Measurements from ENCODE around the gene TMPRSS3.

Gene TMPRSS3

DNA sequence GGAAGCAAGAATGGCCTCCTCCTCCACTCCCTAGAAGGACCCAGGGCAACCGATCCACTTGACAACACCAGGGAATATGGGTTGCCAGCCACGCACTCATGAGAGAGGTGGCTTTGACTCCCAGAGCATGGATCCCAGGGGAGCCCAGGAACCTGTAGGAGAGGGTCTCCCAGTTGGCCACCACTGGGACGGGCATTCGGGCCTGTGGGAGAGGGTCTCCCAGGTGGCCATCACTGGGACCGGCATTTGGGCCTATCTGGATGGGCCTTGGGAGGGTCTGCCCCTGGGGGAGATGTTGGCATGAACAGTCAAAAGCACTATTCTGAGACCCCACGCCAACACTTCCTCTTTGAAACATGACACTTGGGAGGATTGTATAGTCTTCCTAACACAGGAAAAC, 30.1 kb downstream of the TMPRSS3 start:
- TF ChIP-seq, protein P1, sequence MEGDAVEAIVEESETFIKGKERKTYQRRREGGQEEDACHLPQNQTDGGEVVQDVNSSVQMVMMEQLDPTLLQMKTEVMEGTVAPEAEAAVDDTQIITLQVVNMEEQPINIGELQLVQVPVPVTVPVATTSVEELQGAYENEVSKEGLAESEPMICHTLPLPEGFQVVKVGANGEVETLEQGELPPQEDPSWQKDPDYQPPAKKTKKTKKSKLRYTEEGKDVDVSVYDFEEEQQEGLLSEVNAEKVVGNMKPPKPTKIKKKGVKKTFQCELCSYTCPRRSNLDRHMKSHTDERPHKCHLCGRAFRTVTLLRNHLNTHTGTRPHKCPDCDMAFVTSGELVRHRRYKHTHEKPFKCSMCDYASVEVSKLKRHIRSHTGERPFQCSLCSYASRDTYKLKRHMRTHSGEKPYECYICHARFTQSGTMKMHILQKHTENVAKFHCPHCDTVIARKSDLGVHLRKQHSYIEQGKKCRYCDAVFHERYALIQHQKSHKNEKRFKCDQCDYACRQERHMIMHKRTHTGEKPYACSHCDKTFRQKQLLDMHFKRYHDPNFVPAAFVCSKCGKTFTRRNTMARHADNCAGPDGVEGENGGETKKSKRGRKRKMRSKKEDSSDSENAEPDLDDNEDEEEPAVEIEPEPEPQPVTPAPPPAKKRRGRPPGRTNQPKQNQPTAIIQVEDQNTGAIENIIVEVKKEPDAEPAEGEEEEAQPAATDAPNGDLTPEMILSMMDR (IDR thresholded peaks at IDR 0.05; ENCODE audit: insufficient read depth, low read length, poor library complexity, severe bottlenecking): no peak
- no peak for TF ChIP-seq EZH2phosphoT487 (conservative IDR thresholded peaks at IDR 0.05; ENCODE audit: low read length)
- Histone ChIP-seq H3K79me2 (ENCODE audit: insufficient read depth, low read length) (no peaks in the 10 kb centered on the region), H3K9ac (ENCODE audit: low read length) (no peak overlapping the region), H3K9me3 (ENCODE audit: insufficient read depth, low read length) (no peaks in the 10 kb centered on the region), H3K27me3 (ENCODE audit: low read length) (no peaks in the 10 kb centered on the region), H3K27ac (ENCODE audit: low read depth, low read length) (no peak overlapping the region), H4K20me1 (ENCODE audit: low read depth, low read length) (no peaks in the 10 kb centered on the region), H2AFZ (ENCODE audit: low read depth, low read length, severe bottlenecking) (no peak overlapping the region), H3K36me3 (ENCODE audit: low read length) (no peaks in the 10 kb centered on the region), H3K4me2 (ENCODE audit: low read depth, low read length, poor library complexity, severe bottlenecking) (no peak overlapping the region), H3K9me2 (replicated peaks; ENCODE audit: insufficient read depth, low read length) (no peaks in the 10 kb centered on the region), H3K4me3 (ENCODE audit: insufficient read depth, low read length, poor library complexity, severe bottlenecking) (no peak overlapping the region), H3F3A (ENCODE audit: insufficient read depth) (no peaks in the 10 kb centered on the region)

DNA sequence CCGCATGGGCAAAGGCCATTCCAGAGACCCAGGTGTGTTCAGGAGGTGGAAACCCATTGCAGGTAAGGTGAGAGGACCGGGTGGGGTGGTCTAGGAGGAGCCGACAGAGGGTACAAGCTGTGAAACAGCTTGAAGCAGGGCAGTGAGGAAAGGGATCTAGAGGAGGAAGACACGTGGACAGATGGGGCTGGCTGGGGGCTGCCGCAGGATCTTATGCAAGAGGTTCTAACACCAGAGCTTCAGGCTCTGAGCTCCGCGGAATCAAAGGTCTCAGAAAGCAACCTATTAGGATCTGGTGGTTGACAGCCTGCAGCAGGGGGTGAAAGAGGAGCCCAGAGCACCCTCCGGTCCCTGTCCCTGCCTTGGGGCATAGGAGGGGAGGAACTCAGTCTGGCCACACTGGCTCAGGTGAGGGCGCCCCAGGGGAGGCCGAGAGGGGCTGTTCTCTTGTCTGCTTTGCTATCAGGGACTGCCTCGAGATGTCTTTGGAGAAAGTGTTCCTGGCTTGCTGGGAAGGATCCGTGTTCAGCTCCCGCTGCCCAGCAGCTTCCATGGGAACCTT, 31.5 kb downstream of the TMPRSS3 start:
- no peak for TF ChIP-seq EZH2phosphoT487 (conservative IDR thresholded peaks at IDR 0.05; ENCODE audit: low read length)
- TF ChIP-seq, protein P1 (IDR thresholded peaks at IDR 0.05; ENCODE audit: insufficient read depth, low read length, poor library complexity, severe bottlenecking): no peak
- Histone ChIP-seq H3K27me3 (ENCODE audit: low read length) (no peaks in the 10 kb centered on the region), H3K4me3 (ENCODE audit: insufficient read depth, low read length, poor library complexity, severe bottlenecking) (no peak overlapping the region), H3K36me3 (ENCODE audit: low read length) (no peaks in the 10 kb centered on the region), H3K9me3 (ENCODE audit: insufficient read depth, low read length) (no peaks in the 10 kb centered on the region), H3F3A (ENCODE audit: insufficient read depth) (no peaks in the 10 kb centered on the region), H3K27ac (ENCODE audit: low read depth, low read length) (no peak overlapping the region), H3K9me2 (replicated peaks; ENCODE audit: insufficient read depth, low read length) (no peaks in the 10 kb centered on the region), H3K79me2 (ENCODE audit: insufficient read depth, low read length) (no peaks in the 10 kb centered on the region), H3K9ac (ENCODE audit: low read length) (no peak overlapping the region), H3K4me2 (ENCODE audit: low read depth, low read length, poor library complexity, severe bottlenecking) (no peak overlapping the region), H4K20me1 (ENCODE audit: low read depth, low read length) (no peaks in the 10 kb centered on the region), H2AFZ (ENCODE audit: low read depth, low read length, severe bottlenecking) (no peak overlapping the region)

DNA sequence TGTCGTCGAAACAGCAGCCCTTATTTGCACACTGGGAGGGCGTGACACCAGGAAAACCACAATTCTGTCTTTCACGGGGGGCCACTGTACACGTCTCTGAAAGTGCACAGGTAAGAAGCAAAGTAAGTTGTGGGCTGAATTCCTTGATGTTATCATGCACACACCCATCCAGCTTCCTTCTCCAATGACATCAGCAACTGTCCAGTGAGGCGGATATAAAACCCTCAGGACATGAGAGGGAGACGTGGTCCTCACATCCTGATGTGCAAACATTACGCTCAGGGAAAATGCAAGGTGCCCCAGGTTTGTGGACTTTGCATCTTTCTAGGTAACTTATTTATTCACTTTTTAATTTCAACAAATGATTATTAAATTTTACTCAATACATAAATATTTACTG, 32.5 kb downstream of the TMPRSS3 start:
- H3K9me3 ChIP-seq (ENCODE audit: insufficient read depth, low read length): no peaks in the 10 kb centered on the region
- no peak overlapping the region for H3K9ac ChIP-seq (ENCODE audit: low read length)
- H3K27ac ChIP-seq (ENCODE audit: low read depth, low read length): no peak overlapping the region
- no peak overlapping the region for H3K4me2 ChIP-seq (ENCODE audit: low read depth, low read length, poor library complexity, severe bottlenecking)
- no peak overlapping the region for H2AFZ ChIP-seq (ENCODE audit: low read depth, low read length, severe bottlenecking)
- H3K9me2 ChIP-seq (replicated peaks; ENCODE audit: insufficient read depth, low read length): no peaks in the 10 kb centered on the region
- H3K79me2 ChIP-seq (ENCODE audit: insufficient read depth, low read length): no peaks in the 10 kb centered on the region
- H3F3A ChIP-seq (ENCODE audit: insufficient read depth): no peaks in the 10 kb centered on the region
- no peaks in the 10 kb centered on the region for H4K20me1 ChIP-seq (ENCODE audit: low read depth, low read length)
- TF ChIP-seq, protein P1 (IDR thresholded peaks at IDR 0.05; ENCODE audit: insufficient read depth, low read length, poor library complexity, severe bottlenecking): no peak
- TF ChIP-seq EZH2phosphoT487 (conservative IDR thresholded peaks at IDR 0.05; ENCODE audit: low read length): no peak
- H3K4me3 ChIP-seq (ENCODE audit: insufficient read depth, low read length, poor library complexity, severe bottlenecking): no peak overlapping the region
- no peaks in the 10 kb centered on the region for H3K36me3 ChIP-seq (ENCODE audit: low read length)
- H3K27me3 ChIP-seq (ENCODE audit: low read length): no peaks in the 10 kb centered on the region

All from SU-DHL-6 (cell line).